GM19193 (cell line): ENCODE results near the gene FAM221B.

Source experiments
- POLR2A ChIP-seq: IDR thresholded peaks from 4 replicates; pipeline ENCODE4 v1.6.1; 2011; ENCODE audit not compliant: insufficient read depth, insufficient read length; ENCODE audit errors: extremely low read depth

The FAM221B gene

DNA sequence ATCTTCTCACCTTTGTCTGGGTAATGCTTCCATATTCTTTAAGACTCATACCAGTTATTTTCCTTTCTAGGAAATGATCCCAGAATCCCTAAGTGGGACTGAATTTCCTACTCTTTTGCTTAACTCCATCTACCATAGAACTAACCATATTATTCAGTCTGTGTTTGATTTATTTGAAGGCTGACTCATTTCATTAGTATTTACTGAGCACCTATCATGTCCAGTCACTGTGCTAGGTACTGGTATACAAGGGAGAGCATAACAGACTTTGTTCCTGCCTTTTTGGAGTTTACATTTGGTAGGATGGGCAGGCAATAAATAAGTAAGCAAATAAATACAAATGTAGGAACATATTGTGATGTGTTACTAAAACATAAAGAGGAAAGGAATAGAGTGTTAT, 32.8 kb downstream of the FAM221B start:
- no peak for TF ChIP-seq POLR2A

DNA sequence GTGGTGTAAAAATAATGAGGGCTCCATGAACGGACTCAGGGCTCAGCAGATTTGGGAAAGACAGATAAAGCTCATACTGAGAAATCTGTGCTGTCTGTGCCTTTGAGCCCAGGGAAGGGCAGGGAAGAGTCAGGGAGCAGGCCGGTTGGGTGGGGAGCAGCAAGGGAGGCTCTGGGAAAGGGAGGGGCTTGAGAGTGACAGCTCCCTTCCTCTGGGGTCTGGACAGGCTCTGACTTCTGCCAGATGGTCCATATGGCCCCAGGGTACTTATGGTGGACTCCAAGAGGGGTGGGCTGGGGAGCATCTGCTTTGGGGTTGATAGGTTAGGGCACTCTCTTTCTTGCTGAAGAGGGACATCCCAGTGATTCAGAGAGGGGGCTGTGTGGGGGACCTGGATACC, 35.1 kb downstream of the FAM221B start:
- TF ChIP-seq POLR2A = no peak

DNA sequence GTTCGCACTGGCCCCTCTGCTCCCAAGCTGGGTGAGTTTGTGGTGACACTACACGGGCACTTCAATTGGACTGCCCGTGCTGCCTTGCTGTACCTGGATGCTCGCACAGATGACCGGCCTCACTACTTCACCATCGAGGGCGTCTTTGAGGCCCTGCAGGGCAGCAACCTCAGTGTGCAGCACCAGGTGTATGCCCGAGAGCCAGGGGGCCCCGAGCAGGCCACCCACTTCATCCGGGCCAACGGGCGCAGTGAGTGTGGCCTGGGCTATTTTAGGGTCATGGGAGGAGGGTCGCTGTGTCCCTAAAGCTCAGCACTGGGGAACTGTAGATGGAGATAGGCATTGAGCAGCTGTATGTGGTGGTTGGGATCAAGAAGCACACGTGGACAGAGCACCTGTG, 35.7 kb downstream of the FAM221B start:
- no peak for TF ChIP-seq POLR2A

DNA sequence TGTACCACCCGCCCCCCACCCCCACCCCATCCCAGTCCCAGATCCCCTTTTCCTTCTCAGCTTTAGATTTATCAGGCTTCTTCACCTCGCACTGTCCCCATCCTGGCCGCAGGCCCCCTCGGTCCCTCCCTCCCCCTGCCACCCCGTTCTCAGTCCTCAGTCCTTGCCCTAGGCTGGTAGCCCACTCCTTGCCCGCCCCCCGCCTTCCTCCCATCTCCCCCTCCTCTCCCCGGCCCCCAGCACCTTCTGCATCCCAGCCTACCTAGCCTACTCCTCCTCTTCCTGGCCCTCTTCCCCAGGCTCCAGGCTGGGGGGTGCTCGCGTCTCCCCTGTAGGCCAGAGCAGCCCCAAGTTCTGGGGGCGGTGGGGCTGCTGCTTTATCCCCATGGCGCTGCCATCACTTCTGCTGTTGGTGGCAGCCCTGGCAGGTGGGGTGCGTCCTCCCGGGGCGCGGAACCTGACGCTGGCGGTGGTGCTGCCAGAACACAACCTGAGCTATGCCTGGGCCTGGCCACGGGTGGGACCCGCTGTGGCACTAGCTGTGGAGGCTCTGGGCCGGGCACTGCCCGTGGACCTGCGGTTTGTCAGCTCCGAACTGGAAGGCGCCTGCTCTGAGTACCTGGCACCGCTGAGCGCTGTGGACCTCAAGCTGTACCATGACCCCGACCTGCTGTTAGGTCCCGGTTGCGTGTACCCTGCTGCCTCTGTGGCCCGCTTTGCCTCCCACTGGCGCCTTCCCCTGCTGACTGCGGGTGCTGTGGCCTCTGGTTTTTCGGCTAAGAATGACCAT, 36.3 kb downstream of the FAM221B start:
- no peak for TF ChIP-seq POLR2A

DNA sequence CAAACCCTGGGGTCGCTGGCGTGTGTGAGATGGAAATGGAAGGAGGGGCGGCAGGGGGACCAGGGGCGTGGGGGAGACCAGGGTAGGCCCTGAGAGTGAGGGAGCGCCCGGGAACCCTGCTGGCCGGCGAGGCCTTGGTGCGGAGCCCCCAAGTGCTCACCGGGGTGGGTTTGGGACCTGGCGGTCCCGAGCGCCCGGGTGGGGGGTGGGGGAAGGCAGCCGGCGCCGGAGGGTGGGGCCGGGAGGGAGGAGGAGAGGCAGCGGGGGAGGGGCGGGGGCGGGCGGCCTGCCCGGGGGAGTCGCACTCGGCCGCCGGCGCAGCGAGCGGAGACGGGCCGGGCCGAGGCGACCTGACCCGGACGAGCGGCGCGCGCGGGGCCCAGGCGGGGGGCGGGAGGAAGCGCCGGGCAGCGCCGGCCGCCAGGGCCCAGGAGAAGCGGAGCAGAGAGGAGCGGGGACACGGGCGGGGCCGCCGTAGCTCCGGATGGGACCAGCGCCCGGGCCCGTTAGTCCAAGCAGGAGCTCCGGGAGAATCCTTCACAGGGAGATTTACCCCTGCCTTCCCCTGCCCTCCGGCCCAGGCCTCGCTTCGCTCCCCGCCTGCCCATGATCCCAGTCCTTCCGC, 37.1 kb downstream of the FAM221B start, which contains the start of gene NPR2:
Gene NPR2 (plus strand): TSS at position 295 of the 625 bp plus-strand sequence. CDS start 818 bp downstream, outside the sequence.
- no peak for TF ChIP-seq POLR2A

DNA sequence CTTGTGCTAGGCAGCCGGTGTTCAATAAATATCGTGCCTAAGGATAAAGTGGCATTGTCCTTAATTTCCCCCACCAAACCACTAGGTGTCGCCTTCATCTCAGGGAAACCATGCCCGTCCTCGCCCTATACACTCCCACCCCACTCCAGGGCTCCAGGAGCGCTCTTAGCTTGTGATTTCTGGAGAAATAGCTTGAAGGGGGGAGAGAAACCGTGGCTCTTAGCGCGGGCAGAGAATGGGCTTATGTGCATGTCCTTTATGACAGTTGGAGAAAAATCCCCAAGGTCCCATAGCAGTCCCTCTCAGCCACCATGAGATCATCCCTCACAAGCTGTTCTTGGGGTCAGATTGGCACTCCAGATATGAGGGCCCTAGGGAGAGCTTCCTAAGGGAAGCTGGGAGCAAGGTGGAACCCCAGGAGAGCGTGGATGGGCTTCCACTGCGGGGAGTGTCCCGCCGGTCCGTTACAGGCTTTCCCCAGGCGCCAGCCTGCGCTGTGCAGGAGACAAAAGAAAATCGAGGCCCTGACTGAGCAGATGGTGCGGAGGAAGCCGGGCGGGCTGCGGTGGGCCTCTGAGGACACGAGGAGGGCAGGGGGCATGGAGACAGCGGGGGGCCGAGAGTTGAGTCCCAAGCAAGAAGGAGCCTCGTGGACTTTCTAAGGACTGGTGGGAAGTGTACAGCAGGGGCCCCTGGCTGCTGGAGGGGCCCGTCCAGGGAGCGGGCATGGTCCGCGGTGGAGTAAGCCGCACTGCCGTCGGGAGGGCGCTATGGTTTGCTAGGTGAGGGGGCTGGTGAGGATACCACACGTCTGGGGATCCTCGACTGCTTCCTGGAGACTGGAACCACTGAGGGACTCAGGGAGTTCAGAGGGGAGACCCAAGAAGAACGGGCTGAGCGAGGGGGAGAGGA, 37.9 kb downstream of the FAM221B start:
- no peak for TF ChIP-seq POLR2A

DNA sequence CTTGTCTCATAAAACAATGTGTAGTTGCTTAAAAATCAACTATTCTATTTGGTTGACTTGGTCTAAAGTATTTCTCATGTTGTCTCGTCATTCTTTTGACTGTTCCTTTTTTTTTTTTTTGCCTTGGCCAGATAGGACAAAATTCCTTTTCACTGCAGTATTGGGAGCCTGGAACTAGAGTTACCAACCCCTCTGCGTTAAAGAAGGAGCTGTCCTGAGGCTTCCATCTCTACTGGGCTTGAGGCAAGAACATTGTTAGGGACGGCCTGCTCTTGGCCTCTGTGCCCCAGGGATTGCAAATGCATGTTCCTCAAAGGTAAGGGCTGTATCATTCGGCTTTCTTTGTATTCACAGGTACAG, 38.5 kb downstream of the FAM221B start:
- no peak for TF ChIP-seq POLR2A

DNA sequence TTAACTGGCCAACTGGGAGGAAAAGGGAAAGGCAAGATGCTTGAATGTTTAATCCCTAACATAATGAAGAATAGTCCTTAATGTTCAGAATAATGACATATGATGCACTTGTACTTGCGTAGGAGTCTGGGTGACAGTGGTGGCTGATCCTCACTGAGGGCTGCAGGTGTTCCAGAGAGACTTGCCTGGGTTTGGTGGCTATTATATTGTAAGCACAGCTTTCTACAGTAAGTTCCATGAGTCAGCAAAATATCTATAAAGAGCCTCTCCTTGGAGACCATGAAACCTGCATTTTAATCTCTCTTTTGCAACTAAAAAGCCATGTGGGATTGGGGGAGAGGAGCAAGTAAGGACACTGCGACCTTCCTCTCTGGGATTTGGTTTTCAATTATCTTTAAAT, 39.0 kb downstream of the FAM221B start:
- TF ChIP-seq POLR2A = no peak

DNA sequence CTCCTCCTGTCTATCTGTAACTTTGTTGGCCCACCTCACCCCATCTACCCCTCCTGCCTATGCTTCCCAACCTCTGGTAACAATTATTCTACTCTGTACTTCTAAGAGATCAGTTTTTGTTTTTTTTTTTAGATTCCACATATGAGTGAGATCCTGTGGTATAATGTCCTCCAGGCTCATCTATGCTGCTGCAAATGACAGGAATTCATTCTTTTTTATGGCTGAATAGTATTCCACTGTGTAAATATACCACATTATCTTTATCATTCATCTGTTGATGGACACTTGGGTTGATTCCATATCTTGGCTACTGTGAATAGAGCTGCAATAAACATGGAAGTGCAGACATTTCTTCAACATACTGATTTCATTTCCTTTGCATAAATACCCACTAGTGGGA, 45.1 kb downstream of the FAM221B start:
- no peak for TF ChIP-seq POLR2A

DNA sequence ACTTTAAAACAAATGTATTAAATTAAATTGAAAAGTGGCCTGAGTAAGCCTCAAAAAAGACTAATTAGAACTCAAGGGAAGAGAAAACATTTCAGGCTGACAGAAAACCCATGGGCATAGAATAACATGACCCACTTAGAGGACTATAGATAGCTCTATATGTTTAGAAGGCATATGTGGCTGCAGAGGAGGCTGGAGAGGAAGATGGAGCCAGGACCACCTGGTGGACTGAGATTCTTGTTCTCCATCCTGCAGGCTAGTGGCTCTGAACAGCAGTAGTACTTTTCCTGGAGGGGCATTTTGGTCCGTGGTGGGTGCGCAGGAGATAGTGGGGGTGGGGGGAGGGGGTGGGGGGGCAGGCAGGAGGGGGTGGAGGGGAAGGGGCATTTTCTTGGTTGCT, 47.5 kb downstream of the FAM221B start:
- TF ChIP-seq POLR2A = no peak

DNA sequence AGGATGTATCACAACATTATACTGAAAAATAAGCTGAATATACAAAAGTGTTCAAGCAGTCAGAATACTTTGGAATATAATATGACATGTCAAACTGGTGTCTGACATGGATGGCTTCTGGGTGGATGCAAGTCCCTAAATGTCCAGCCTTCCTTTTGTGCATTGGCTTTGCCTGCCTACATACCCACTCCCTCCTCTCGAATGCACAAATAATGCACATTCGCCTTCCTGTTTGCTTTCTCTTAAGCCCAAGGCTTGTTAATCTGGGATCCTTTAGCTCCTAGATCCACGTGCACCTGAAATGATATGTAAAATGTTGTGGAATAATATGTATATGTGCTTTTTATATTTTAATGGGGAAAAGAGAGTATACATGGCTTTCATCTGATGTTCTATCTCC, 50.0 kb downstream of the FAM221B start:
- no peak for TF ChIP-seq POLR2A

DNA sequence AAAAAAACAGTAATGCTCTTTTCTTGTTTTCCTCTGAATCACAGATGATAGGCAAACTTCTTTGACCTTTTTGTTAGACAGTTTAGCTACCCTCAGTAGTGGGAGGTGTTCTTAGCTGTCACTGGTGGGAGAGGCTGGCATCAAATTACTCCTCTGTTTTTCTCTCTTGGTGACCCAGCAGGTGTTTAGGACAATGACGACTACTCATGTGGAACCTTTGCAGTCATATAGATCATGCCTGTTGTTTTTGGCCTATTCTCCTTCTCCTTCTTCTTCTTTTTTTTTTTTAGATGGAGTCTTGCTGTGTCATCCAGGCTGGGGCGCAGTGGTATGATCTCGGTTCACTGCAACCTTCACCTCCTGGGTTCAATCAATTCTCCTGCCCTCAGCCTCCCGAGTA, 52.5 kb downstream of the FAM221B start:
- no peak for TF ChIP-seq POLR2A

DNA sequence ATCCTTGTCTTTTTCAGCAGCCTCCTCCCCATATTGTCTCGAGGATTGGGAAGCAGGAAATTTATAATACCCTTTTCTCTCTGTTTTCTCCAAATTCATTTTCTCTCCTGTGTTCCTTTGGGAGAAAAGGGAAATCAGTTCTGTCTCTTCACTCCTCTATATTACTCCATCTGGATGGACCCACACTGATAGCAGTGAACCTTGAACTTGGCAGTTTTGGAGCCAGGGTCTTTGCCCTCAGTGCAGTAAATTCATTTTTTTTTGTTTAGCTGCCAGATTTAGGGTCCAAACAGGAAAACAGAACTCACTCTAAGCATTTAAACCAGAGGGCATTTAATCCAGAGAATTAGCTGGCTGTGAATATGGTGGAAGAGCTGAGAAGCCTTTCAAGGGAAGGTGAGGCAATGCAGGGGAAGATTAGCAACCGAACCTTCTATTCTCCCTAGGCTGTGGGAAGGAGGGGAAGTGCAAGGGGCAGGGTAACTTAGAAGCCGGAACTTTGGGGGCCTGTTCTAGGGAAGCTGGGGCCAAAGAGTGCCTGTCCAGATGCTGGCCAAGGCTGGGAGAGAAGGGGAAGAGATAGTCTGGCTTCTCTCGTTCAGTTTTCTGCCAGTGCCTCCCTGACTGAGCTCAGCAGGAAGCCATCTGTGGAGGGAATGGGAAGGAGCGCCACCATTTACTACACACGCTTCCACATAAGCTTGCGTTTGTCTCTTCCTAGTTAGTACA, 53.5 kb downstream of the FAM221B start:
- no peak for TF ChIP-seq POLR2A

DNA sequence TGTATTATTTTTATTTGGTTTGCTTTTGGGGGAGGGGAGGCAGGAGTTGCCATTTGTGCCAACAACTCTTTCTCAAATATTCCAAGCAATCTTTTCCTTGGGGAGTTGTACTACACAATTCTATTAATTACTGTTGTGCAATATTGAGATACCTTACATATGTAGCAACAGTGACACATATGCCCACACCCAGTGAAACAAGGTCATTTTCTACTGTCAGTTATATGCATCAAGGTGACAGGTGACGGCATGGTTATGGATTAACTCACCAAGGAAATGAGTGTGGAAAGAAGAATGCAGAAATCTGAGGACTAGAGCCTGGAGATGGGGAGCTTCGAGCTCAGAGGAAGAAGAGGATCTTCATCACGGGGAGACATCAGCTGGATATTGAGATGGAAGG, 56.6 kb downstream of the FAM221B start:
- TF ChIP-seq POLR2A = no peak

DNA sequence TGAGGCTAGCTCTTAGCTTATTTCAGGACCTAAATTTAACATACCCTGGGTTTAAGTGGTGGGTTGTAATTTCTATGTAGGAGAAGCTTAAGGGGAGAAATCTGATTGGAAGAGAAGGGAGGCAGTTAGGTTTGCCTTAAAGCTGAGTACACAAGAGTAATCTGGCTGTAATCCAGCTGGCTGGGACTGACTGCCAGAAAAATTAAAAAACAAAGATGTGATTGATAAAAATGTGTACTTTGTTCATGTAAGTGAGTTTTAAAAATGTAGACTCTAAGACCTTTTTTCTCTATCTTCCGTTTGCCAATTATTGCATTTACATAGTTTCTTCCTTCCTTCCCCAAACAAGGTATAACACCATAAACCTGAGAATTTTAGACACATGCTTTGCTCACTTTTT, 57.0 kb downstream of the FAM221B start:
- no peak for TF ChIP-seq POLR2A
